Measurements from ENCODE around the gene TMEM163.

- TF ChIP-seq ZNF138 (CRISPR knock-in tag; conservative IDR thresholded peaks at IDR 0.05): no peak
- TF ChIP-seq CTCF (IDR thresholded peaks at IDR 0.05): no peak
- no peak for TF ChIP-seq ATF6 (CRISPR knock-in tag; IDR thresholded peaks at IDR 0.05)
- TF ChIP-seq CREM (CRISPR knock-in tag; IDR thresholded peaks at IDR 0.05): no peak
- no peak for TF ChIP-seq MAX (CRISPR knock-in tag; IDR thresholded peaks at IDR 0.05)
These were observed 308.0 kb downstream of the TMEM163 start for GRCh38 chr2:134410831-134411231.

All from WTC11 (cell line).